ENCODE data around the gene UBE2I. TPM values are rescaled to one million over a fixed set of nuclear protein-coding genes. Genes with fewer than 3 reads are reported as not detected.

The UBE2I gene
- total and polyA plus RNA-seq, 4 donors: 19.4 to 23.9 (median 22.5) TPM

- Histone ChIP-seq H3K9me3 (ENCODE audit: control insufficient read depth in 4 of 4, low read length in 3 of 4) (no peaks in the 10 kb centered on the region), H3K36me3 (ENCODE audit: control insufficient read depth in 4 of 4, insufficient read depth in 3 of 4, low read depth in 1 of 4, low read length in 3 of 4) (peaks cover 4 to 49% (median 30%) of the 10 kb centered on the region in 4 donors), H3K4me1 (ENCODE audit: control insufficient read depth in 4 of 4, insufficient read depth in 4 of 4, low read length in 3 of 4) (no peaks in the 10 kb centered on the region), H3K27ac (ENCODE audit: low read depth in 1 of 2, low read length in 2 of 2) (no peak overlapping the region), H3K27me3 (ENCODE audit: control insufficient read depth in 4 of 4, insufficient read depth in 4 of 4, low read length in 3 of 4) (no peaks in the 10 kb centered on the region), H3K9ac (ENCODE audit: low read depth in 1 of 2, low read length in 2 of 2) (no peak overlapping the region), H3K4me3 (ENCODE audit: low read depth in 1 of 3, low read length in 3 of 3) (no peak overlapping the region)
- DNase-seq (ENCODE audit: low spot score): no peak
- TF ChIP-seq RAD21 (IDR thresholded peaks at IDR 0.05): no peak
- TF ChIP-seq SP1 (IDR thresholded peaks at IDR 0.05): no peak
- TF ChIP-seq YY1 (IDR thresholded peaks at IDR 0.05): no peak
- TF ChIP-seq FOXA1 (IDR thresholded peaks at IDR 0.05): no peak
- TF ChIP-seq TAF1 (conservative IDR thresholded peaks at IDR 0.05): no peak
- TF ChIP-seq NR2F2 (IDR thresholded peaks at IDR 0.05): no peak
- TF ChIP-seq ZBTB33 (IDR thresholded peaks at IDR 0.05): no peak
- TF ChIP-seq CTCF (IDR thresholded peaks at IDR 0.05; ENCODE audit: low read depth, low read length, missing input control): no peak
- WGBS: 91% methylated on average over 24 of the region's 24 CpGs
Observed at GRCh38 chr16:1366712-1367299, 57.4 kb downstream of the UBE2I start.

GRCh38 chr16:1367486-1368174 lies 58.2 kb downstream of the UBE2I start:
- TF ChIP-seq MAX (IDR thresholded peaks at IDR 0.05): no peak
- TF ChIP-seq NR2F2 (IDR thresholded peaks at IDR 0.05): no peak
- no peak for TF ChIP-seq HNF4A (conservative IDR thresholded peaks at IDR 0.05)
- no peak for TF ChIP-seq YY1 (IDR thresholded peaks at IDR 0.05)
- no peak for TF ChIP-seq HNF4G (IDR thresholded peaks at IDR 0.05)
- TF ChIP-seq REST (IDR thresholded peaks at IDR 0.05): no peak
- no peak for TF ChIP-seq GABPA (IDR thresholded peaks at IDR 0.05 in 1 of 2, conservative IDR thresholded peaks at IDR 0.05 in 1 of 2)
- no peak for TF ChIP-seq JUND (IDR thresholded peaks at IDR 0.05)
- TF ChIP-seq RXRA (IDR thresholded peaks at IDR 0.05): no peak
- no peak for TF ChIP-seq FOXA1 (IDR thresholded peaks at IDR 0.05)
- TF ChIP-seq EGR1 (IDR thresholded peaks at IDR 0.05; ENCODE audit: low read depth in 2 of 2): no peak
- no peak for TF ChIP-seq SP1 (IDR thresholded peaks at IDR 0.05)
- Histone ChIP-seq H3K9me3 (ENCODE audit: control insufficient read depth in 4 of 4, low read length in 3 of 4) (no peaks in the 10 kb centered on the region), H3K27me3 (ENCODE audit: control insufficient read depth in 4 of 4, insufficient read depth in 4 of 4, low read length in 3 of 4) (no peaks in the 10 kb centered on the region), H3K36me3 (ENCODE audit: control insufficient read depth in 4 of 4, insufficient read depth in 3 of 4, low read depth in 1 of 4, low read length in 3 of 4) (peaks cover 4 to 41% (median 24%) of the 10 kb centered on the region in 4 donors), H3K4me1 (ENCODE audit: control insufficient read depth in 4 of 4, insufficient read depth in 4 of 4, low read length in 3 of 4) (no peaks in the 10 kb centered on the region), H3K4me3 (ENCODE audit: low read depth in 1 of 3, low read length in 3 of 3) (no peak overlapping the region), H3K27ac (ENCODE audit: low read depth in 1 of 2, low read length in 2 of 2) (no peak overlapping the region), H3K9ac (ENCODE audit: low read depth in 1 of 2, low read length in 2 of 2) (no peak overlapping the region)
- 91% methylated on average over 27 of the region's 27 CpGs for whole genome bisulfite sequencing
- no peak for DNase-seq (ENCODE audit: low spot score)
